Activated B cell treated with CpG ODN at 0.5 μM for 24 hours (primary cell): Measurements from ENCODE around the gene ARL14. TPM values are rescaled to one million over a fixed set of nuclear protein-coding genes. Genes with fewer than 3 reads are reported as not detected.

Experiments used
- ATAC-seq: fragments of 200-7000 bp; cut with Tn5 transposase; one replicate; pipeline ENCODE4 v1.10.0; 2021; ENCODE audit warnings: low read depth, mild to moderate bottlenecking, moderate library complexity
- CTCF ChIA-PET: fragments of 350-600 bp; sonication (Branson Sonifier 250); formaldehyde crosslinking; loops from one replicate; lab custom pipeline; 2021; ENCODE audit warnings: antibody characterized with exemption; lab: Charles Lee
- POLR2A ChIA-PET: fragments of 350-600 bp; sonication (Branson Sonifier 250); formaldehyde crosslinking; loops from one replicate; lab custom pipeline; 2021; ENCODE audit warnings: antibody characterized with exemption; lab: Charles Lee
- DNase-seq: peaks from one replicate; pipeline ENCODE4 v3.0.0; 2022
- H3K27ac Mint-ChIP-seq: one replicate; pipeline ENCODE4 v1.8.0; 2020; ENCODE audit warnings: mixed read lengths
- H3K27me3 Mint-ChIP-seq: one replicate; pipeline ENCODE4 v1.8.0; 2021; ENCODE audit warnings: mixed read lengths
- H3K36me3 Mint-ChIP-seq: one replicate; pipeline ENCODE4 v1.8.0; 2021; ENCODE audit warnings: low read depth, mixed read lengths
- H3K4me1 Mint-ChIP-seq: one replicate; pipeline ENCODE4 v1.8.0; 2021; ENCODE audit warnings: mixed read lengths
- H3K4me3 Mint-ChIP-seq: one replicate; pipeline ENCODE4 v1.8.0; 2020; ENCODE audit warnings: mild to moderate bottlenecking, mixed read lengths
- H3K9me3 Mint-ChIP-seq: one replicate; pipeline ENCODE4 v1.8.0; 2020; ENCODE audit warnings: mixed read lengths
- intact Hi-C: fragments of 100-400 bp; cut with micrococcal nuclease; formaldehyde crosslinking; loops from one replicate; pipeline ENCODE4 v1.15.1; 2024
- total RNA-seq: library from RNA; stranded (reverse); gene quantifications from 2 replicates; pipeline ENCODE4 v1.2.3, GENCODE V29; 2022
- TF ChIP-seq, protein P1 (sequence below): fragments of 200-600 bp; IDR thresholded peaks from one replicate; pipeline ENCODE4 v1.8.0; 2022; ENCODE audit warnings: antibody characterized with exemption, mild to moderate bottlenecking

The ARL14 gene
- total RNA-seq, 1 donor from 2014 or later: 0.18 TPM

DNA sequence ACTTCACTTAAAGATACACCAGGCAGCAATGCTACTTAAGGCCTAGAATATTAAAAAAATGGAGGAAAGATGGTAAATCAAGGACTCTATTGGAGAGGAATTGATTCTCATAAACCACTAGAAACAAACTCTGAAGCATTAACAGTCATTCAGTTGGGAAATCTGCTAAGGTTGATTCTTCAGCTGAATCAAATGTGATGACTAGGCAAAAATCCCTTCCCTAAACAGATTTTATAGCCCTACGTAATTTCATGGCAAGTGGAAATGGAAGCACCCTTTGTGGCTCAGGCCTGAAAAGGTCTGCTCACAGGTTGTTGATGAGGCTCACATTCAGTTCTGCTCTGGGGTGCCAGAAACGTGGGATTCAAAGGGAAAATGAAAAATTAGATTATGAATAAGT lies 38.8 kb upstream of the ARL14 start:
- Mint-ChIP-seq H3K27me3 (no peaks in the 10 kb centered on the region), H3K27ac (no peak overlapping the region), H3K4me3 (no peak overlapping the region), H3K9me3 (no peaks in the 10 kb centered on the region), H3K36me3 (no peaks in the 10 kb centered on the region), H3K4me1 (no peaks in the 10 kb centered on the region)
- no peak for DNase-seq
- POLR2A ChIA-PET: no interaction called here
- TF ChIP-seq, protein P1, sequence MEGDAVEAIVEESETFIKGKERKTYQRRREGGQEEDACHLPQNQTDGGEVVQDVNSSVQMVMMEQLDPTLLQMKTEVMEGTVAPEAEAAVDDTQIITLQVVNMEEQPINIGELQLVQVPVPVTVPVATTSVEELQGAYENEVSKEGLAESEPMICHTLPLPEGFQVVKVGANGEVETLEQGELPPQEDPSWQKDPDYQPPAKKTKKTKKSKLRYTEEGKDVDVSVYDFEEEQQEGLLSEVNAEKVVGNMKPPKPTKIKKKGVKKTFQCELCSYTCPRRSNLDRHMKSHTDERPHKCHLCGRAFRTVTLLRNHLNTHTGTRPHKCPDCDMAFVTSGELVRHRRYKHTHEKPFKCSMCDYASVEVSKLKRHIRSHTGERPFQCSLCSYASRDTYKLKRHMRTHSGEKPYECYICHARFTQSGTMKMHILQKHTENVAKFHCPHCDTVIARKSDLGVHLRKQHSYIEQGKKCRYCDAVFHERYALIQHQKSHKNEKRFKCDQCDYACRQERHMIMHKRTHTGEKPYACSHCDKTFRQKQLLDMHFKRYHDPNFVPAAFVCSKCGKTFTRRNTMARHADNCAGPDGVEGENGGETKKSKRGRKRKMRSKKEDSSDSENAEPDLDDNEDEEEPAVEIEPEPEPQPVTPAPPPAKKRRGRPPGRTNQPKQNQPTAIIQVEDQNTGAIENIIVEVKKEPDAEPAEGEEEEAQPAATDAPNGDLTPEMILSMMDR: no peak
- CTCF ChIA-PET: no interaction called here
- ATAC-seq: no peak
- intact Hi-C loops: no loop called here

DNA sequence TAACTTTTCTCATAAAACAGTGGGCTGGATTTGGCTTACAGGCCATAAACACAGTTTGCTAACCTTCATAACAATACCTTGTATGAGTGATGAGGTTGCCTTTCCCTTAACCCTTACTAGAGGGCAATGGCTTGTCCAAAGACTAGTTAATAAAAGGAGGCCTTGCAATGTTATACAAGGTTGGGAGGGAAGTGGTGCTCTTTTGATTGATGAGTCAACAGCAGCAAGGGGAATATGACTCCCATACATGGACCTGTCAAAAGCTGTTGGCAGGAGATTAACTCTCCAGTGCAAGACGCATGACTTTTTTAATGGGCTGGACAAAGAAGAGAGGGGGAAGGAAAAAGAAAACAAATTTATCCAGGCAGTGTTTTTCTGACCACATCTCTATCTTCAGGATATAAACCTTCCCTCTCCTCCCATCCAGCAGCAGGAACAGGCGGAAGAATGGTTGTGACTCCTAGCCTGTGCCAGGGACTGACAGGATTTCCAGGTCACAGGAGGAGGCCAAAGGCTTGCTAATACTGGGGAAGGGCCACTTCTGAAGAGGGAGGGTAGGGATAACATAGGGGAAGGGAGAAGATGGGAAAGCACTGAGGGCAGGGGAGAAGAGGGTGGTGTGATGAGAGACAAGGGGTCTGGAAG lies 35.2 kb upstream of the ARL14 start:
- intact Hi-C loops: no loop called here
- Mint-ChIP-seq H3K9me3 (no peaks in the 10 kb centered on the region), H3K27ac (no peak overlapping the region), H3K27me3 (no peaks in the 10 kb centered on the region), H3K4me1 (no peaks in the 10 kb centered on the region), H3K36me3 (no peaks in the 10 kb centered on the region), H3K4me3 (no peak overlapping the region)
- DNase-seq (no peak), ATAC-seq (no peak)
- CTCF ChIA-PET: no interaction called here
- TF ChIP-seq, protein P1: no peak
- POLR2A ChIA-PET: no interaction called here

GRCh38 chr3:160643994-160644393 lies 33.0 kb upstream of the ARL14 start:
- intact Hi-C loops: no loop called here
- Mint-ChIP-seq H3K4me3 (no peak overlapping the region), H3K4me1 (no peaks in the 10 kb centered on the region), H3K36me3 (no peaks in the 10 kb centered on the region), H3K9me3 (no peaks in the 10 kb centered on the region), H3K27ac (no peak overlapping the region), H3K27me3 (no peaks in the 10 kb centered on the region)
- POLR2A ChIA-PET: no interaction called here
- CTCF ChIA-PET: no interaction called here
- DNase-seq (no peak), ATAC-seq (no peak)
- TF ChIP-seq, protein P1: no peak

- DNase-seq (no peak), ATAC-seq (no peak)
- no peak overlapping the region for H3K27ac Mint-ChIP-seq
- no peaks in the 10 kb centered on the region for H3K4me1 Mint-ChIP-seq
- H3K36me3 Mint-ChIP-seq: no peaks in the 10 kb centered on the region
- H3K9me3 Mint-ChIP-seq: no peaks in the 10 kb centered on the region
- H3K27me3 Mint-ChIP-seq: no peaks in the 10 kb centered on the region
- no peak overlapping the region for H3K4me3 Mint-ChIP-seq
- intact Hi-C loops: no loop called here
- ChIA-PET POLR2A (no interaction called here), CTCF (no interaction called here)
- TF ChIP-seq, protein P1: no peak
Observed at GRCh38 chr3:160644491-160644890, 32.5 kb upstream of the ARL14 start.

DNA sequence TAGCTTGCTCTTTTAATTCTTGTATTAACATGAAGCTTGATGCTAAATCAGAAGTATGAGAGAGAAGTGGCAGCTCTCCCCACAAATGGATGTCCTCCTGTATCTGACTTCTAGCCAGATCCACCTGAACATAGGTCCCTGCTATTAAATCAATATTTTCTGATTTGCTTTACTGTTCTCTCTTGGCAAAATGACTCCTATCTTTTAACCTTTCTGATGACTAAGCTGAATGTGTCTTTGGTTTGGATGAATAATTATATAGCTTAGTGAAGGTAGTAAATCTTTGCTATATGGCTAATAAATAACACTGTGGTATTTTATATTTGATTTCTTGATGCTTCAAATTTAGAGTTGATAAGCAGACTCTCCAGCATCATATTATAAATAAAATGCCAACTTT lies 28.3 kb upstream of the ARL14 start:
- intact Hi-C loops: no loop called here
- Mint-ChIP-seq H3K27me3 (peaks cover 3% of the 10 kb centered on the region), H3K4me3 (no peak overlapping the region), H3K4me1 (no peaks in the 10 kb centered on the region), H3K36me3 (no peaks in the 10 kb centered on the region), H3K9me3 (no peaks in the 10 kb centered on the region), H3K27ac (no peak overlapping the region)
- ChIA-PET CTCF (no interaction called here), POLR2A (no interaction called here)
- ATAC-seq (no peak), DNase-seq (no peak)
- TF ChIP-seq, protein P1: no peak
